AG09319 (cell line): ENCODE measurements around the gene MYO3A.

Source experiments
- DNase-seq: peaks from one replicate; pipeline ENCODE4 v3.0.0-alpha.2; 2010; ENCODE audit warnings: low read depth; ENCODE audit errors: extremely low read depth
- TF ChIP-seq, protein P1 (sequence below): IDR thresholded peaks from 2 replicates; pipeline ENCODE4 v1.5.1; 2011; ENCODE audit warnings: low read depth, mild to moderate bottlenecking, inconsistent platforms, low read length, moderate library complexity

The MYO3A gene

GRCh38 chr10:26217396-26218086, 283.5 kb downstream of the MYO3A start:
- TF ChIP-seq, protein P1, sequence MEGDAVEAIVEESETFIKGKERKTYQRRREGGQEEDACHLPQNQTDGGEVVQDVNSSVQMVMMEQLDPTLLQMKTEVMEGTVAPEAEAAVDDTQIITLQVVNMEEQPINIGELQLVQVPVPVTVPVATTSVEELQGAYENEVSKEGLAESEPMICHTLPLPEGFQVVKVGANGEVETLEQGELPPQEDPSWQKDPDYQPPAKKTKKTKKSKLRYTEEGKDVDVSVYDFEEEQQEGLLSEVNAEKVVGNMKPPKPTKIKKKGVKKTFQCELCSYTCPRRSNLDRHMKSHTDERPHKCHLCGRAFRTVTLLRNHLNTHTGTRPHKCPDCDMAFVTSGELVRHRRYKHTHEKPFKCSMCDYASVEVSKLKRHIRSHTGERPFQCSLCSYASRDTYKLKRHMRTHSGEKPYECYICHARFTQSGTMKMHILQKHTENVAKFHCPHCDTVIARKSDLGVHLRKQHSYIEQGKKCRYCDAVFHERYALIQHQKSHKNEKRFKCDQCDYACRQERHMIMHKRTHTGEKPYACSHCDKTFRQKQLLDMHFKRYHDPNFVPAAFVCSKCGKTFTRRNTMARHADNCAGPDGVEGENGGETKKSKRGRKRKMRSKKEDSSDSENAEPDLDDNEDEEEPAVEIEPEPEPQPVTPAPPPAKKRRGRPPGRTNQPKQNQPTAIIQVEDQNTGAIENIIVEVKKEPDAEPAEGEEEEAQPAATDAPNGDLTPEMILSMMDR, result no peak
- no peak for DNase-seq

- no peak for DNase-seq
- TF ChIP-seq, protein P1, result no peak
Observed at GRCh38 chr10:26219676-26220075, 285.6 kb downstream of the MYO3A start.

- no peak for DNase-seq
- TF ChIP-seq, protein P1, result no peak
Observed at GRCh38 chr10:26220901-26221300, 286.9 kb downstream of the MYO3A start.

DNA sequence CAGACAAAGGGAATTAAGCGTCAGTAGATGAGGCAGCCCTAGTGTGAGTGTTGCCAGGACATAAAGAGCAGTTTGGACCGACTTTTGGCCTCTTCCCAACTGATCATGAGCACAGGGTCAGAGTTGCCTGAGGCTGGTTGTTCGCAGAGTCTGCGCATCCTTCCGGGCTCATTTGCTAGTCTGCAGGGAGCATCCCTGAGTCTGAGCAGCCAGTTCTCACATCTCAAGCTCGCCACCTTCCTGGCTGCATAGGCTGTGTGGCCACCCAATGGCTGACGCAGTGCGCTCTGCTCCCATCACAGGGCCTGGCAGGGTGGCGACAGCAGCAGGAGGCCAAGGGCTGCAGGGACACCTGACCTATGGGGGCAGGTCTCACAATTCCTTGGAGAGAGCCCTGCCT, 287.5 kb downstream of the MYO3A start:
- no peak for DNase-seq
- TF ChIP-seq, protein P1, result no peak

GRCh38 chr10:26222563-26222962, 288.5 kb downstream of the MYO3A start:
- TF ChIP-seq, protein P1, result no peak
- DNase-seq, result no peak

DNA sequence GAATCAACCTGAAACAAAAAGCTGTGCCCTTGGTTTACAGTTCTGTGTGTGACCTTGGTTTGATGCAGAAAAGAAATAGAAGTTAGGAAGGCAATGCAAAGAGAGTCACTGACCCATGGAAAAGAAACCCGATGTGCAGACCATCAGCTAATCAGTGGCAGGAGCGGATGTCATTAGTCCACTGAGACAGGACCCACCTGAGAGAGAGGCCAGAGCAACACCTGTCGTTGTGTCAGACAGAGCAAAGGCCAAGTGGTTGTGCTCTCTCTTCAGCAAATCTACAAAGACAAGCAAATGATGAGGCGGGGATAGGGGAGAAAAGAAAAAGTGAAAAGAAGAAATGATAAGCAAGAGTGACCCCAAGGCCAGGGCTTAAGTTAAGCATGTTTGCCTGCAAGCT, 291.3 kb downstream of the MYO3A start:
- TF ChIP-seq, protein P1, result no peak
- no peak for DNase-seq

GRCh38 chr10:26227786-26228185, 293.8 kb downstream of the MYO3A start:
- TF ChIP-seq, protein P1, result no peak
- no peak for DNase-seq
